ENCODE results near the gene TMEM50A.
A peak's percentile ranks its signal among the peaks of the same experiment; 100 is the strongest.
"Not testable (repeated sequence)": the region's sequence is repeated elsewhere in the genome, so short reads cannot be mapped to it uniquely, and the experiment has no call there.

The TMEM50A gene

GRCh38 chr1:25324407-25324806 is 13.7 kb upstream of the TMEM50A start:
- not testable (repeated sequence) for H3K27me3 Mint-ChIP-seq; H3K27ac Mint-ChIP-seq; H3K4me1 Mint-ChIP-seq (ENCODE audit: low read depth); H3K36me3 Mint-ChIP-seq; H3K9me3 Mint-ChIP-seq (ENCODE audit: low read depth); H3K4me3 Mint-ChIP-seq

GRCh38 chr1:25327864-25328790 is 10.0 kb upstream of the TMEM50A start:
- not testable (repeated sequence) for H3K36me3 Mint-ChIP-seq; H3K27ac Mint-ChIP-seq; H3K27me3 Mint-ChIP-seq; H3K9me3 Mint-ChIP-seq (ENCODE audit: low read depth); H3K4me3 Mint-ChIP-seq
- peaks cover 29% of the 10 kb centered on the region for H3K4me1 Mint-ChIP-seq (ENCODE audit: low read depth)

GRCh38 chr1:25328791-25329185 is 9.3 kb upstream of the TMEM50A start:
- not testable (repeated sequence) for H3K4me3 Mint-ChIP-seq; H3K9me3 Mint-ChIP-seq (ENCODE audit: low read depth); H3K27me3 Mint-ChIP-seq; H3K36me3 Mint-ChIP-seq; H3K27ac Mint-ChIP-seq
- peaks cover 35% of the 10 kb centered on the region for H3K4me1 Mint-ChIP-seq (ENCODE audit: low read depth)

GRCh38 chr1:25329336-25329735 is 8.8 kb upstream of the TMEM50A start:
- not testable (repeated sequence) for H3K9me3 Mint-ChIP-seq (ENCODE audit: low read depth); H3K4me3 Mint-ChIP-seq

GRCh38 chr1:25329950-25330349 is 8.2 kb upstream of the TMEM50A start:
- not testable (repeated sequence) for H3K36me3 Mint-ChIP-seq; H3K27me3 Mint-ChIP-seq; H3K9me3 Mint-ChIP-seq (ENCODE audit: low read depth)
- H3K27ac Mint-ChIP-seq: peak overlapping the region; percentile 18
- peaks cover 44% of the 10 kb centered on the region for H3K4me1 Mint-ChIP-seq (ENCODE audit: low read depth)
- peak overlapping the region; percentile 9 for H3K4me3 Mint-ChIP-seq

More at GRCh38 chr1:25329336-25329735, 8.8 kb upstream of the TMEM50A start:
- H3K4me1 Mint-ChIP-seq (ENCODE audit: low read depth): peaks cover 40% of the 10 kb centered on the region
- H3K36me3 Mint-ChIP-seq, H3K27me3 Mint-ChIP-seq: not testable (repeated sequence)
- H3K27ac Mint-ChIP-seq: peak overlapping the region; percentile 18

- not testable (repeated sequence) for H3K36me3 Mint-ChIP-seq; H3K9me3 Mint-ChIP-seq (ENCODE audit: low read depth); H3K27me3 Mint-ChIP-seq
- Mint-ChIP-seq H3K4me3 (peak overlapping the region; percentile 96), H3K4me1 (ENCODE audit: low read depth) (peaks cover 52% of the 10 kb centered on the region), H3K27ac (peak overlapping the region; percentile 86)
These were observed 1.2 kb upstream of the TMEM50A start for GRCh38 chr1:25336922-25337354.

GRCh38 chr1:25337483-25338187 is 499 bp upstream of the TMEM50A start:
- H3K36me3 Mint-ChIP-seq; H3K9me3 Mint-ChIP-seq (ENCODE audit: low read depth); H3K27me3 Mint-ChIP-seq: not testable (repeated sequence)
- H3K4me3 Mint-ChIP-seq: peak overlapping the region; percentile 96
- peaks cover 51% of the 10 kb centered on the region for H3K4me1 Mint-ChIP-seq (ENCODE audit: low read depth)
- peak overlapping the region; percentile 93 for H3K27ac Mint-ChIP-seq

- Mint-ChIP-seq H3K27me3 (no peaks in the 10 kb centered on the region), H3K36me3 (peaks cover 2% of the 10 kb centered on the region), H3K9me3 (ENCODE audit: low read depth) (no peaks in the 10 kb centered on the region), H3K27ac (peak overlapping the region; percentile 87), H3K4me3 (peak overlapping the region; percentile 94), H3K4me1 (ENCODE audit: low read depth) (peaks cover 47% of the 10 kb centered on the region)
These were observed 852 bp downstream of the TMEM50A start for GRCh38 chr1:25338986-25339385.

GRCh38 chr1:25341746-25342145 is 3.6 kb downstream of the TMEM50A start:
- Mint-ChIP-seq H3K9me3 (ENCODE audit: low read depth) (no peaks in the 10 kb centered on the region), H3K36me3 (peaks cover 2% of the 10 kb centered on the region), H3K27ac (no peak overlapping the region), H3K27me3 (no peaks in the 10 kb centered on the region), H3K4me1 (ENCODE audit: low read depth) (peaks cover 42% of the 10 kb centered on the region), H3K4me3 (no peak overlapping the region)

GRCh38 chr1:25342846-25343245 is 4.7 kb downstream of the TMEM50A start:
- Mint-ChIP-seq H3K4me1 (ENCODE audit: low read depth) (peaks cover 41% of the 10 kb centered on the region), H3K36me3 (peaks cover 2% of the 10 kb centered on the region), H3K4me3 (no peak overlapping the region), H3K27ac (no peak overlapping the region), H3K27me3 (no peaks in the 10 kb centered on the region), H3K9me3 (ENCODE audit: low read depth) (no peaks in the 10 kb centered on the region)

- no peak overlapping the region for H3K4me3 Mint-ChIP-seq
- no peaks in the 10 kb centered on the region for H3K27me3 Mint-ChIP-seq
- H3K27ac Mint-ChIP-seq: no peak overlapping the region
- no peaks in the 10 kb centered on the region for H3K9me3 Mint-ChIP-seq (ENCODE audit: low read depth)
- H3K4me1 Mint-ChIP-seq (ENCODE audit: low read depth): peaks cover 46% of the 10 kb centered on the region
- peaks cover 6% of the 10 kb centered on the region for H3K36me3 Mint-ChIP-seq
These were observed 5.7 kb downstream of the TMEM50A start for GRCh38 chr1:25343872-25344271.

- H3K4me1 Mint-ChIP-seq (ENCODE audit: low read depth): peaks cover 20% of the 10 kb centered on the region
- H3K36me3 Mint-ChIP-seq: peaks cover 6% of the 10 kb centered on the region
- H3K27ac Mint-ChIP-seq: no peak overlapping the region
- H3K4me3 Mint-ChIP-seq: no peak overlapping the region
- no peaks in the 10 kb centered on the region for H3K9me3 Mint-ChIP-seq (ENCODE audit: low read depth)
- H3K27me3 Mint-ChIP-seq: no peaks in the 10 kb centered on the region
These were observed 9.4 kb downstream of the TMEM50A start for GRCh38 chr1:25347556-25347955.

GRCh38 chr1:25349606-25350005 is 11.5 kb downstream of the TMEM50A start:
- H3K36me3 Mint-ChIP-seq: peaks cover 3% of the 10 kb centered on the region

GRCh38 chr1:25355841-25356395 is 17.8 kb downstream of the TMEM50A start:
- Mint-ChIP-seq H3K9me3 (ENCODE audit: low read depth) (no peaks in the 10 kb centered on the region), H3K36me3 (peaks cover 7% of the 10 kb centered on the region), H3K27ac (peak overlapping the region; percentile 85), H3K4me1 (ENCODE audit: low read depth) (peaks cover 33% of the 10 kb centered on the region), H3K4me3 (peak overlapping the region; percentile 40), H3K27me3 (no peaks in the 10 kb centered on the region)

More at GRCh38 chr1:25349606-25350005, 11.5 kb downstream of the TMEM50A start:
- Mint-ChIP-seq H3K27ac (no peak overlapping the region), H3K9me3 (ENCODE audit: low read depth) (no peaks in the 10 kb centered on the region), H3K4me3 (no peak overlapping the region), H3K4me1 (ENCODE audit: low read depth) (peaks cover 9% of the 10 kb centered on the region), H3K27me3 (no peaks in the 10 kb centered on the region)

- Mint-ChIP-seq H3K36me3 (peaks cover 7% of the 10 kb centered on the region), H3K9me3 (ENCODE audit: low read depth) (no peaks in the 10 kb centered on the region), H3K27me3 (no peaks in the 10 kb centered on the region), H3K4me1 (ENCODE audit: low read depth) (peaks cover 35% of the 10 kb centered on the region), H3K4me3 (peak overlapping the region; percentile 40), H3K27ac (peak overlapping the region; percentile 85)
These were observed 18.3 kb downstream of the TMEM50A start for GRCh38 chr1:25356441-25356840.

Measured in activated naive CD8-positive, alpha-beta T cell (primary cell).